Testis (tissue), 2 donors: ENCODE measurements around the gene GMPPB.

Source experiments
- CTCF ChIP-seq, 3 experiments: fragments of 450-650 bp in 2 of 3; fragments of 200-600 bp in 1 of 3; sonication (generic) in 1 of 3; IDR thresholded peaks; one replicate each; pipeline ENCODE4 v1.5.1; 2016 to 2019; ENCODE audit warnings: antibody characterized with exemption in 3 of 3, mild to moderate bottlenecking in 2 of 3, moderate library complexity in 1 of 3
- POLR2A ChIP-seq: fragments of 450-650 bp; IDR thresholded peaks from one replicate; pipeline ENCODE4 v1.6.1; 2017; ENCODE audit warnings: antibody characterized with exemption, mild to moderate bottlenecking, moderate library complexity

DNA sequence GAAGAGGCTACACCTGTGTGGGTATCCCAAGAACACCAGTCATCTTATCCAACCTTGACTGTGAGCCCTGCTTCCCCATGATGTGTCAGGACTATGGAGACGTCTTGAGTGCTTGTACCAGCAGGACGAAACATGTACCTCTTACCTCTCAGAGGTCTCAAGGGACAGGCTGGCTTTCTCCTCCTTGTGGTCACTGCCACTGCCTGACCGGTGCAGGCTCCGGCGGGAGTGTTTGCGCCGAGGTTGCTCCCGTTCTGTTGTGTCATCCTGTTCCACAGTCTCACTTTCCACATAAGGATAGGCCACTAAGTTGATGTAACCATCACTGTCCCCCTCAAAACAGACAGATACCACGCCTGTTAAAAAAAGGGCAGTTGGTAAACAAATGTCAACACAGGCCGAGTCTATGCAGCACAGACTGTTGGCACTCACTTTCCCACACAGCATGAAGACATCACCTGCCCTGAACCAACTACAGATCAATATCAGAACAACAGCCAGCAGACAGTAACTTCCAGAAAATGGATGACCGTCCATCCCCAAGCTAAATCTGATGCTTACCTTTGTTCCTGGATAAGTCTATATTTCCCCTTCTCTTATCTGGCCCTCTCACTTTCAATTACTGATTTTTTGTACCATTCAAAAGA, 14.4 kb upstream of the GMPPB start:
- TF ChIP-seq CTCF (IDR thresholded peaks at IDR 0.05) (no peak), POLR2A (no peak)
